Measurements from ENCODE around the gene ZNF75A.

GRCh38 chr16:3289998-3290673 lies 15.2 kb upstream of the ZNF75A start:
- TF ChIP-seq ZNF274 (IDR thresholded peaks at IDR 0.05; ENCODE audit: low read depth, low read length) (peak; percentile 52), SP1 (IDR thresholded peaks at IDR 0.05; ENCODE audit: low read depth) (no peak), ZBTB33 (IDR thresholded peaks at IDR 0.05; ENCODE audit: extremely low read depth, insufficient replicate concordance, low read length) (no peak)
